Measurements from ENCODE around the gene TAC3. TPM values are rescaled to one million over a fixed set of nuclear protein-coding genes. Genes with fewer than 3 reads are reported as not detected.

TAC3 gene
- total RNA-seq, 1 donor from 2014 or later, result 1.3 TPM

GRCh38 chr12:57006809-57007475 is 9.4 kb downstream of the TAC3 start:
- Histone ChIP-seq H3K36me3 (ENCODE audit: insufficient read depth, low read length) (peaks cover 25% of the 10 kb centered on the region), H3K27me3 (ENCODE audit: insufficient read depth, low read length) (peaks cover 4% of the 10 kb centered on the region), H3K4me3 (ENCODE audit: insufficient read depth, low read depth, low read length) (peak overlapping the region; percentile 54), H4K20me1 (ENCODE audit: insufficient read depth, low read length) (peaks cover 34% of the 10 kb centered on the region), H3K4me1 (ENCODE audit: insufficient read depth, low read length) (peaks cover 11% of the 10 kb centered on the region), H2AFZ (ENCODE audit: low read depth, low read length) (peak overlapping the region; percentile 43), H3K9me3 (ENCODE audit: insufficient read depth, low read depth, low read length) (no peaks in the 10 kb centered on the region), H3K4me2 (ENCODE audit: low read length) (peak overlapping the region; percentile 75), H3K27ac (ENCODE audit: low read depth, low read length) (no peak overlapping the region), H3K79me2 (ENCODE audit: insufficient read depth, low read length) (peaks cover 42% of the 10 kb centered on the region), H3K9ac (ENCODE audit: low read length) (peak overlapping the region; percentile 57)
- Mint-ChIP-seq H3K4me3 (ENCODE audit: unreplicated experiment) (peak overlapping the region; percentile 87), H3K4me1 (ENCODE audit: low read depth, unreplicated experiment) (peaks cover 30% of the 10 kb centered on the region), H3K27ac (ENCODE audit: unreplicated experiment) (peak overlapping the region; percentile 62), H3K9me3 (ENCODE audit: unreplicated experiment) (peaks cover 2% of the 10 kb centered on the region), H3K36me3 (ENCODE audit: low read depth, unreplicated experiment) (peaks cover 16% of the 10 kb centered on the region), H3K27me3 (ENCODE audit: low read depth, unreplicated experiment) (no peaks in the 10 kb centered on the region)
- FAIRE-seq (no peak), DNase-seq (ENCODE audit: low read depth) (no peak)
- no peak for TF ChIP-seq EZH2 (IDR thresholded peaks at IDR 0.05; ENCODE audit: insufficient read depth, low read length)
- no peak for TF ChIP-seq CTCF (IDR thresholded peaks at IDR 0.05; ENCODE audit: insufficient read depth, low read depth, low read length)

GRCh38 chr12:57005980-57006808 is 10.1 kb downstream of the TAC3 start, which contains the start of gene ZBTB39:
TSS of gene ZBTB39 (minus strand) at chr12:57006546. CDS start at chr12:57004917, 1,629 bp downstream.
- Histone ChIP-seq H3K27ac (ENCODE audit: low read depth, low read length) (peak within 1 kb of the TSS; percentile 13), H3K4me2 (ENCODE audit: low read length) (peak within 1 kb of the TSS; percentile 97), H3K9me3 (ENCODE audit: insufficient read depth, low read depth, low read length) (no peaks in the 10 kb centered on the region), H3K36me3 (ENCODE audit: insufficient read depth, low read length) (peaks cover 27% of the 10 kb centered on the region), H3K4me1 (ENCODE audit: insufficient read depth, low read length) (peaks cover 11% of the 10 kb centered on the region), H2AFZ (ENCODE audit: low read depth, low read length) (peak within 1 kb of the TSS; percentile 60), H3K9ac (ENCODE audit: low read length) (peak within 1 kb of the TSS; percentile 87), H4K20me1 (ENCODE audit: insufficient read depth, low read length) (peaks cover 41% of the 10 kb centered on the region), H3K27me3 (ENCODE audit: insufficient read depth, low read length) (peaks cover 3% of the 10 kb centered on the region), H3K4me3 (ENCODE audit: insufficient read depth, low read depth, low read length) (peak within 1 kb of the TSS; percentile 77), H3K79me2 (ENCODE audit: insufficient read depth, low read length) (peaks cover 49% of the 10 kb centered on the region)
- no peaks in the 10 kb centered on the region for H3K9me3 Mint-ChIP-seq (ENCODE audit: unreplicated experiment)
- H3K27ac Mint-ChIP-seq (ENCODE audit: unreplicated experiment), result peak within 1 kb of the TSS; percentile 83
- TF ChIP-seq CTCF (IDR thresholded peaks at IDR 0.05; ENCODE audit: insufficient read depth, low read depth, low read length) (no peak), EZH2 (IDR thresholded peaks at IDR 0.05; ENCODE audit: insufficient read depth, low read length) (no peak)
- FAIRE-seq, result no peak
- peaks cover 21% of the 10 kb centered on the region for H3K36me3 Mint-ChIP-seq (ENCODE audit: low read depth, unreplicated experiment)
- no peaks in the 10 kb centered on the region for H3K27me3 Mint-ChIP-seq (ENCODE audit: low read depth, unreplicated experiment)
- peak; percentile 13 for DNase-seq (ENCODE audit: low read depth)
- H3K4me3 Mint-ChIP-seq (ENCODE audit: unreplicated experiment), result peak within 1 kb of the TSS; percentile 97
- peaks cover 22% of the 10 kb centered on the region for H3K4me1 Mint-ChIP-seq (ENCODE audit: low read depth, unreplicated experiment)
